MCF 10A (cell line): ENCODE measurements around the gene GIGYF1. TPM values are rescaled to one million over a fixed set of nuclear protein-coding genes. Genes with fewer than 3 reads are reported as not detected.
"Not testable (repeated sequence)": the region's sequence is repeated elsewhere in the genome, so short reads cannot be mapped to it uniquely, and the experiment has no call there.

Experiments used
- BruUV-seq: library from RNA; stranded (reverse); fragments of 400-500 nt; replicated peaks from 2 replicates; lab custom pipeline; 2021; lab: Mats Ljungman, UMichigan
- CTCF ChIA-PET: fragments of 300-600 bp; sonication (Branson Sonifier 250); formaldehyde crosslinking; extraction: SDS; loops from one replicate; lab custom pipeline; 2021; ENCODE audit warnings: antibody characterized with exemption, inconsistent platforms; lab: Yijun Ruan, JAX
- POLR2A ChIA-PET: fragments of 300-600, 350-650 bp; sonication (Branson Sonifier 250); formaldehyde crosslinking; extraction: SDS; loops from one replicate; lab custom pipeline; 2020; ENCODE audit warnings: antibody characterized with exemption, inconsistent platforms; lab: Yijun Ruan, JAX
- DNase-seq: peaks from one replicate; pipeline ENCODE4 v3.0.0-alpha.2; 2018; ENCODE audit not compliant: unreplicated experiment
- H3K27ac Mint-ChIP-seq: one replicate; pipeline ENCODE4 v1.8.0; 2022; ENCODE audit warnings: mild to moderate bottlenecking, low read depth, mixed read lengths; ENCODE audit not compliant: unreplicated experiment
- H3K27me3 Mint-ChIP-seq: one replicate; pipeline ENCODE4 v1.8.0; 2022; ENCODE audit warnings: mixed read lengths; ENCODE audit not compliant: insufficient read depth, unreplicated experiment
- H3K36me3 Mint-ChIP-seq: one replicate; pipeline ENCODE4 v1.8.0; 2022; ENCODE audit warnings: mild to moderate bottlenecking, moderate library complexity, mixed read lengths; ENCODE audit not compliant: insufficient read depth, unreplicated experiment
- H3K4me1 Mint-ChIP-seq: one replicate; pipeline ENCODE4 v1.8.0; 2022; ENCODE audit warnings: mixed read lengths; ENCODE audit not compliant: insufficient read depth, unreplicated experiment
- H3K4me3 Mint-ChIP-seq: one replicate; pipeline ENCODE4 v1.8.0; 2022; ENCODE audit warnings: mild to moderate bottlenecking, moderate library complexity, mixed read lengths; ENCODE audit not compliant: unreplicated experiment
- H3K9me3 Mint-ChIP-seq: one replicate; pipeline ENCODE4 v1.8.0; 2022; ENCODE audit warnings: mixed read lengths; ENCODE audit not compliant: unreplicated experiment
- intact Hi-C: fragments of 100-400 bp; cut with micrococcal nuclease; formaldehyde crosslinking; loops from 2 replicates; pipeline ENCODE4 v1.14.1; 2022
- total RNA-seq: library from RNA; stranded (reverse); gene quantifications from 2 replicates; pipeline ENCODE4 v1.2.3, GENCODE V29; 2022
- TF ChIP-seq, protein P1 (sequence below): fragments of 200-600 bp; IDR thresholded peaks from one replicate; pipeline ENCODE4 v1.8.0; 2022; ENCODE audit warnings: antibody characterized with exemption, mild to moderate bottlenecking; ENCODE audit not compliant: unreplicated experiment

GIGYF1 gene
- total RNA-seq, 1 experiment from 2014 or later, result 40.1 TPM

DNA sequence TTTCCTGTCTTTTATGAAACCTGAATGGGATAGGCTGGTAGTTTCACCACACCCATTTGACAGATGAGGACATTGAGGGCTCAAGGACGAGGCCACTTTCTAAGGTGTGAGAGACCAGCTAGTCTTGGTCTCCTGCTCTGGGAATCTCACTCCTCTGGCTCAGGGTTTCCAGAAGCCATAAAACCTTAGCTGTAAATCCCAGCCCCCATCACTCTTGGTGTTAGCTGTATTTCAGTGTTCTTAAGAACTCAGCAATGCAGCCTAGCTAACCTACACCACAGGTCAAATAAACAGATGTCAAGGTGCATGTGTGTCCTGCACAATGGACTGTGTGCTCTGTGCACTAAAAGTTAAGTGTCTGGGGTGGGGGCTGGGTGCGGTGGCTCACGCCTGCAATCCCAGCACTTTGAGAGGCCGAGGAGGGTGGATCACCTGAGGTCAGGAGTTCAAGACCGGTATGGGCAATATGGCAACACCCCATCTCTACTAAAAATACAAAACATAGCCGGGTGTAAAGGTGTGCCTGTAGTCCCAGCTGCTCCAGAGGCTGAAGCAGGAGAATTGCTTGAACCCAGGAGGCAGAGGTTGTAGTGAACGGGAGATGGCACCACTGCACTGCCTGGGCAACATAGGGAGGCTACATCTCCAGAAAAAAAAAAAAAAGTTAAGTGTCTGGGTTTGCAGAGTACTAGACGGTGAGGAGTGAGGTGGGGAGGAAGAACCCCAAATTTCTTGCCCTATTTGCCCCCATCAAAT, 25.7 kb upstream of the GIGYF1 start:
- Mint-ChIP-seq H3K4me1 (no peaks in the 10 kb centered on the region), H3K4me3 (no peak overlapping the region), H3K27ac (no peak overlapping the region), H3K9me3 (no peaks in the 10 kb centered on the region), H3K36me3 (no peaks in the 10 kb centered on the region), H3K27me3 (peaks cover 48% of the 10 kb centered on the region)
- ChIA-PET CTCF (interaction anchor here (0.6 to 3.5 kb wide), 12 partner anchors 13 to 1553 kb away, joined by 3 to 31 read pairs (median 4); partner anchors contain the start of genes POP7 and SLC12A9), POLR2A (interaction anchor here (0.6 to 2.3 kb wide), 5 partner anchors 14 to 227 kb away, joined by 3 to 9 read pairs (median 3); partner anchors contain the start of genes POP7 and SLC12A9)
- peak; percentile 27 for DNase-seq
- intact Hi-C loops, result loop anchor here (1.0 to 10.0 kb wide), 2 partner anchors 133 to 335 kb away; partner anchors contain the start of gene SLC12A9
- BruUV-seq, result no TSS peak
- TF ChIP-seq, protein P1, sequence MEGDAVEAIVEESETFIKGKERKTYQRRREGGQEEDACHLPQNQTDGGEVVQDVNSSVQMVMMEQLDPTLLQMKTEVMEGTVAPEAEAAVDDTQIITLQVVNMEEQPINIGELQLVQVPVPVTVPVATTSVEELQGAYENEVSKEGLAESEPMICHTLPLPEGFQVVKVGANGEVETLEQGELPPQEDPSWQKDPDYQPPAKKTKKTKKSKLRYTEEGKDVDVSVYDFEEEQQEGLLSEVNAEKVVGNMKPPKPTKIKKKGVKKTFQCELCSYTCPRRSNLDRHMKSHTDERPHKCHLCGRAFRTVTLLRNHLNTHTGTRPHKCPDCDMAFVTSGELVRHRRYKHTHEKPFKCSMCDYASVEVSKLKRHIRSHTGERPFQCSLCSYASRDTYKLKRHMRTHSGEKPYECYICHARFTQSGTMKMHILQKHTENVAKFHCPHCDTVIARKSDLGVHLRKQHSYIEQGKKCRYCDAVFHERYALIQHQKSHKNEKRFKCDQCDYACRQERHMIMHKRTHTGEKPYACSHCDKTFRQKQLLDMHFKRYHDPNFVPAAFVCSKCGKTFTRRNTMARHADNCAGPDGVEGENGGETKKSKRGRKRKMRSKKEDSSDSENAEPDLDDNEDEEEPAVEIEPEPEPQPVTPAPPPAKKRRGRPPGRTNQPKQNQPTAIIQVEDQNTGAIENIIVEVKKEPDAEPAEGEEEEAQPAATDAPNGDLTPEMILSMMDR, result peak; percentile 61

DNA sequence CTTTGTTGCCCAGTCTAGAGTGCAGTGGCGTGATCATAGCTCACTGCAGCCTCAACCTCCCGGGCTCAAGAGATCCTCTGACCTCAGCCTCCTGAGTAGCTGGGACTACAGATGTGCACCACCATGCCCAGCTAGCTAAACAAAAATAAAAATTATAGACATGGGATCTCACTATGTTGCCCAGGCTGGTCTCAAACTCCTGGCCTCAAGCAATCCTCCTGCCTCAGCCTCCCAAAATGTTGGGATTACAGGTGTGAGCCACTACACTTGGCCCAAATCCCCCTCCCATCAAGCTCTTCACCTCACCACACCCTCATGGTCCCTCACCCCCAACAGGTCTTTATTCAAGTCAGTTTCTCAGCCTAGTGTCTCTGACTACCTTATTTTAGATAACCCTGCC, 23.0 kb upstream of the GIGYF1 start:
- ChIA-PET POLR2A (interaction anchor here (0.5 kb wide), 1 partner anchor 135 kb away, joined by 3 read pairs; the partner anchor contains the start of gene SLC12A9), CTCF (interaction anchor here (0.6 to 2.0 kb wide), 4 partner anchors 9 to 248 kb away, joined by 3 to 9 read pairs (median 4); no protein-coding TSS in a partner anchor)
- BruUV-seq, H3K4me3 Mint-ChIP-seq, H3K9me3 Mint-ChIP-seq, intact Hi-C loops, H3K4me1 Mint-ChIP-seq, H3K36me3 Mint-ChIP-seq, DNase-seq, H3K27ac Mint-ChIP-seq: not testable (repeated sequence)
- H3K27me3 Mint-ChIP-seq, result peaks cover 48% of the 10 kb centered on the region

DNA sequence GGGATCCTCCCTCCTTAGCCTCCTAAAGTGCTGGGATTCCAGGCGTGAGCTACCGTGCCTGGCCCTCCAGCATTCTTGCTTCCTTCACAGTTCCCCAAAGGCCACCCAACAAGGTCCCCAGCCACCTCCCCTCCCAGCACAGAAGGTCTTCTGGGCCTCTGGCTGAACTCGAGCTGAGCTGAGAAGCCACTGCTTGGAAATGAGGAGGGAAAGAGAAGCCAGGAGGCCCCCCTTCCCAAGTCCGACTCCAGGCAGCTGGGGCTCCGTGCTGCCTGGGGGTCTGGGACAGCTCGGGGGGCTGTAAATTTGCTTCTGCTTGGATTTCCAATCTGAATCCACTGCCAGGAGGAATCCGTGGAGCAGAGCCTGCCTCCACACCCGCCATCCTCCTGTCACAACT, 20.7 kb upstream of the GIGYF1 start:
- Mint-ChIP-seq H3K27ac (no peak overlapping the region), H3K9me3 (no peaks in the 10 kb centered on the region), H3K27me3 (peaks cover 26% of the 10 kb centered on the region), H3K36me3 (peaks cover 2% of the 10 kb centered on the region), H3K4me3 (no peak overlapping the region), H3K4me1 (no peaks in the 10 kb centered on the region)
- BruUV-seq, result no TSS peak
- POLR2A ChIA-PET, result interaction anchor here (1.0 to 1.7 kb wide), 2 partner anchors 9 to 11 kb away, joined by 3 to 8 read pairs; partner anchors contain the start of gene POP7
- TF ChIP-seq, protein P1, result no peak
- intact Hi-C loops, result no loop called here
- DNase-seq, result no peak
- CTCF ChIA-PET, result interaction anchor here (0.6 to 1.4 kb wide), 6 partner anchors 9 to 1442 kb away, joined by 3 to 4 read pairs (median 3); partner anchors contain the start of genes MYH16 and POP7

DNA sequence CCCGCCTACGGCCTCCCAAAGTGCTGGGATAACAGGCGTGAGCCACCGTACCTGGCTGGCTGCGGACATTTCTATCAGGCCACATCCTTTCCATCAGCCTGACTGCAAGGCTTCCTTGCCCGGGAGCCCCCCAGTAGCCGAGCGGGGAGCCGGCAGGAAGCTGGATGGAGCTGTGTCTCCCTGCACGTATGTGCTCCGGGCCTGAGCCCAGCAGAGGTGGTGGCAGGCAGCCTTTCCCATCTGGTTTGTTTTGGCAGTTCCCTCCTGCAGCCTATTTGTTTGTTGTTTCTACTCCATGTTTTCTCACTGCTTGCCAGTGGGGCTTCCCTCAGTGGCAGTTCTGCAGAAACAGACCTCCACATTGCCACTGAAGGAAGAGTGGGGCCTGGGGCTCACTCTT, 17.3 kb upstream of the GIGYF1 start:
- TF ChIP-seq, protein P1, result no peak
- intact Hi-C loops, result no loop called here
- H3K4me1 Mint-ChIP-seq, result peaks cover 10% of the 10 kb centered on the region
- no peaks in the 10 kb centered on the region for H3K27me3 Mint-ChIP-seq
- POLR2A ChIA-PET, result interaction anchor here (0.6 kb wide), 1 partner anchor 90 kb away, joined by 3 read pairs; no protein-coding TSS in a partner anchor
- H3K36me3 Mint-ChIP-seq, result peaks cover 15% of the 10 kb centered on the region
- no TSS peak for BruUV-seq
- H3K9me3 Mint-ChIP-seq, result no peaks in the 10 kb centered on the region
- DNase-seq, result no peak
- CTCF ChIA-PET, result interaction anchor here (2.5 kb wide), 1 partner anchor 14 kb away, joined by 11 read pairs; no protein-coding TSS in a partner anchor
- no peak overlapping the region for H3K27ac Mint-ChIP-seq
- no peak overlapping the region for H3K4me3 Mint-ChIP-seq
